ENCODE measurements around the gene ADCY2. TPM values are rescaled to one million over a fixed set of nuclear protein-coding genes. Genes with fewer than 3 reads are reported as not detected.

The ADCY2 gene
- total RNA-seq, 2 donors from 2014 or later: 8.3 to 15.1 TPM

DNA sequence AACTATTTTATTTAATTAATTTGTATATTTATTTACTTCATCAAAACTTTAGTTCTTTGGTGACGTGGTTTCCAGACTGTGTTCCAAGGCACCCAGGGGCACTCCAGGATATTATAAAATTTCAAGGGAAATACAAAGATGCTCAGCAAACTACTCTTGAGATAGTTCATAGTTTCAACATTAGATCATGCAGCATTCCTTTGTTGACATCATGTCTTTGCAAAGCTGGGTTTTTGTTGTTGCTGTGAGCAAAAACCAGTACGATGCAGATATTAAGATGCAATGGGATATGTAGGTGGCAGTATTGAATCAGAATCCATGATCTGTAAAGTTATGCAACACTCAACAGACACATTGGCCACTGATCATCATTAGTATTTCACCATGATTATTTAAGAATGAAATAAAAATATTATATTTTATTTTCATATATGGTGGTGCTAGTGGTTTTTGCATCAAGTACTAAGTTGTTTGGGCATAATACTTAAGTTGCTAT is 219.7 kb downstream of the ADCY2 start:
- DNase-seq (ENCODE audit: low spot score): no peak
- intact Hi-C loops (cut with DNase I): no loop called here

DNA sequence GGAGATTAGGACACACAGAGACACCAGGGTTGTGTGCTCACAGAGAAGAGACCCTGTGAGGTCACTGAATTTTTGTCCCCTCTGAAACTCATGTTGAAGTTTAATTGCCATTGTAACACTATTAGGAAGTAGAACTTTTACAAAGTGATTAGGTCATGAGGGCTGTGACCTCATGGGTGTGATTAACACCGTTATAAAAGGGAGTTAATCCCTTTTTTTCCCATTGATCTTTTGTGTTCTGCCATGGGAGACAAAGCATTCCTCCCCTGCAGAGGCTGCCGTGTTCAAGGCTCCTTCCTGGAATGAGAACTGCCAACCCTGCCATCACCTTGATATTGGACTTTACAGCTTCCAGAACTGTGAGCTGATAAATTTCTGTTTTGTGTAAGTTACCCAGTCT is 221.0 kb downstream of the ADCY2 start:
- intact Hi-C loops (cut with DNase I): no loop called here
- DNase-seq (ENCODE audit: low spot score): no peak

DNA sequence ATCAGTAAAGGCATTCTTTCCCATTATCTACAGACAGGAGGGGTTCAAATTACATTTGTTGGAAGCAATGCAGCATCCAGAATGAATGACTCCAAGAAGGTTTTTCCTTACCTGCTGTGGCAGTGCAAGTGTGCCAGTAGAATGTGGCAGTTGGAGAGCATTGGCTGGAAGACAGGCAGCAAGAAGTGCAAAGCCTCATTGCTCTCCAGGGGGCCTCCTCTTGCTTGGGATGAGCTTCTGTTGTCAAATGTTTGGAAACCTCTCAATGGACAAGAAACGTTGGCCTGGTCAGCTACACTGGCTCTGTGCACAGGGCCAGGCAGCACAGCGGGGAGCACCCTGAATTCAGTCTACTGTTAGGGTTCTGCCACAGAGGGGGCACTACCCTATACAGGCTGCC is 226.6 kb downstream of the ADCY2 start:
- intact Hi-C loops (cut with DNase I): no loop called here
- no peak for DNase-seq (ENCODE audit: low spot score)

GRCh38 chr5:7625740-7626139 is 229.8 kb downstream of the ADCY2 start:
- intact Hi-C loops (cut with DNase I): no loop called here
- no peak for DNase-seq (ENCODE audit: low spot score)

DNA sequence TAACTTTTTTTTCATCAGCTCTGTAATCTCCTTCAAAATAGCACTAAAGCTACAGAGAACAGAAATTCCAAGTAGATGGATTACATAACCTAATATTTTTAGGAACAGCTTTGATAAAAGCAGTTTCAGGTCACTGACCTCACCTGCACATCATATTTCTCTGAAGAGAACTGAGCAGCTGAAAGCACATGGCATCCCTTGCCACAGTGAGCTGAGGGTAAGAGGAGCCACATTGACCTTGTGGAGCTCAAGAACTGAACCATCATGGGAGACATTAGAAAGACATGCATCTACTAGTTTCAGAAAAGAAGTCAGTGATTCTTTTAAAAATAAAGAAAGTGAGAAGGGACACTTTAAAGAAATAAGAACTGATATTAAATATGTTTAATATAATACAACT is 232.3 kb downstream of the ADCY2 start:
- DNase-seq (ENCODE audit: low spot score): no peak
- intact Hi-C loops (cut with DNase I): no loop called here

DNA sequence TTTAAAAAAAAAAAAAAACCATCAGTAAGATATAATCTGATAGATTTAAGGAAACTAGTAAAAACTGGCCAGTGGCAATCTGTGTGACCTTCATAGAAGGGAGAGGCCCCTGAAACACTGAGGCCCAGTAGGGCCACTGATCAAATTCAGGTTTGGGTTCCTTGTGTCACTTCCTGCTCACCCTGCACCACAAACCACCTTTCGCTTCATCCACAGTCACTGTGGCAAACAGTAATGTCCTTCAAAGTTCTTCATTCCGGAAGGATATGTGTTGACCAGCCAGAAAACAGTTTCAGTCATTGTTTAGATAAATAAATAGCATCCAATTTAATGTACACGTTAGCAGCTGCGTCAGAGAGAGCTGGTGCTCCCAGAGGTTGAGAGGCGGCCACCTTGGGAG is 232.9 kb downstream of the ADCY2 start:
- intact Hi-C loops (cut with DNase I): no loop called here
- DNase-seq (ENCODE audit: low spot score): no peak

GRCh38 chr5:7629561-7629960 is 233.6 kb downstream of the ADCY2 start:
- DNase-seq (ENCODE audit: low spot score): no peak
- intact Hi-C loops (cut with DNase I): no loop called here

GRCh38 chr5:7634837-7635236 is 238.9 kb downstream of the ADCY2 start:
- intact Hi-C loops (cut with DNase I): no loop called here
- DNase-seq (ENCODE audit: low spot score): no peak

GRCh38 chr5:7638456-7638855 is 242.5 kb downstream of the ADCY2 start:
- intact Hi-C loops (cut with DNase I): no loop called here
- no peak for DNase-seq (ENCODE audit: low spot score)

DNA sequence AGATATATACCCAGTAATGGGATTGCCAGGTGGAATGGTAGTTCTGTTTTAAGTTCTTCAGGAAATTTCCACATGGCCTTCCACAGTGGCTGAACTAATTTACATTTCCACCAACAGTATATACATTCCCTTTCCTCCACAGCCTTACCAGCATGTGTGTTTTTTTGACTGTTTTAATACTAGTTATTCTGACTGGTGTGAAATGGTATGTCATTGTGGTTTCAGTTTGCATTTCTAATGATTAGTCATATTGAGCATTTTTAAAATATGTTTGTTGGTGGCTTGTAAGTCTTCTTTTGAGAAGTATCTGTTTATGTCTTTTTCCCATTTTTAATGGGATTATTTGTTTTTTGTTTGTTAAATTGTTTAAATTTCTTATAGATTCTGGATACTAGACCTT is 246.1 kb downstream of the ADCY2 start:
- DNase-seq (ENCODE audit: low spot score): no peak
- intact Hi-C loops (cut with DNase I): no loop called here

DNA sequence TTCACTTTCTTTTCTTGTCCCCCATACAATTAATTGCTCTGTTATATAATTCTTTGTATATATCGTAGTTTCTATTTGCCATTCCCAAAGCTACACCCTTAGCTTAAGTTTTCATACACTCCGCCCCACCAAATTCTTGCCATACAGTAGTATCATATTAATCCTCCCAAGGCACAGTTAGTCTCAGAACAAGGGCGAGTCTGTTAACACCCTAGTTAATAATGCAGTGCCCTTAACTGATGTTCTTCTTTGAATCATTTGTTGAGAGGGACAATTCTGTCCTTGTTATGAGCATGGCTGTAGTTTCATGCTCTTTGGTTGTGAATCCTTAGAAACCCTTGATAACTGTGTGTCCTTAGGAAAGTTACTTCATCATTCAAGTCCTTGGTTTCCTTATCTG is 248.8 kb downstream of the ADCY2 start:
- intact Hi-C loops (cut with DNase I): no loop called here
- DNase-seq (ENCODE audit: low spot score): no peak

DNA sequence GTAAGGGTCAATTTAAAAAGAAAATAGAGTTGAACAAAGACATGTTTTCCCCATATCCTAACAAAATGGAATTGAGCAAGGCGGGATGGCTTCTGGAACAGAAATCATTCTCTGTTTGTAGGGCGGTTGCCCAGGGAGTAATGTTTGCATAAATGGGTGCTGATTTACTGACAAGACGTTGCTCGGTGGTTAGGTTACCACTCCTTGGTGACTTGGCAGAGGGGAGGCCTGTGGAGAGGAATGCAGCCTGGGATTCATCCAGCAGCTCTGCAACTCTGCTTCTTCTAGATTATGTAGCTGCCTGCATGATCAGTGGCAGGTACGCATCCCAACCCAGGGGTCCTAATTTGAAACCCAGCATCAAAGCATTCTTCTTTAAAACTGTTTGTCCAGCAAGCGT is 254.8 kb downstream of the ADCY2 start:
- intact Hi-C loops (cut with DNase I): no loop called here

GRCh38 chr5:7653046-7653445 is 257.1 kb downstream of the ADCY2 start:
- DNase-seq (ENCODE audit: low spot score): no peak
- intact Hi-C loops (cut with DNase I): no loop called here

More for the DNA sequence above, 254.8 kb downstream of the ADCY2 start:
- DNase-seq (ENCODE audit: low spot score): no peak

- intact Hi-C loops (cut with DNase I): no loop called here
- DNase-seq (ENCODE audit: low spot score): no peak
These were observed 261.2 kb downstream of the ADCY2 start for GRCh38 chr5:7657153-7657552.

DNA sequence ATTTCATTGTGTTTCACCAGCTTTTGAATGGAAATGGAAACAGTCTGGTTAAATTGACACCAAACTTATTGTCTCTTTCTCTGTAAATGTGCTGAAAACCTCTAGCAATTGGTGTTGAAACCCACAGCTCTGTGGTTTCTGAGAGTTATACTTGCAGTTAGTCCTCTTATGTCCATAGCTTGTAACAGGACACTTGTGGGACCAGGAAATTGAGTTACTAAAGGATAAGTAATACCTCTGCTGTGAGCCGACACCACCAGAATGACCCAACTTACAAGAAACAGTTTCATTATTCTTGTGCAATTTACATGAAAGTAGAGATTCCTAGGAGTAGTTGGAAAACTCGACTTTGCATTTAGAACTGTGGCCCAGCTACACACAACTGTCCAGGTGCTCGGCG is 263.5 kb downstream of the ADCY2 start:
- intact Hi-C loops (cut with DNase I): no loop called here
- DNase-seq (ENCODE audit: low spot score): no peak

GRCh38 chr5:7662289-7662688 is 266.4 kb downstream of the ADCY2 start:
- intact Hi-C loops (cut with DNase I): no loop called here
- no peak for DNase-seq (ENCODE audit: low spot score)

DNA sequence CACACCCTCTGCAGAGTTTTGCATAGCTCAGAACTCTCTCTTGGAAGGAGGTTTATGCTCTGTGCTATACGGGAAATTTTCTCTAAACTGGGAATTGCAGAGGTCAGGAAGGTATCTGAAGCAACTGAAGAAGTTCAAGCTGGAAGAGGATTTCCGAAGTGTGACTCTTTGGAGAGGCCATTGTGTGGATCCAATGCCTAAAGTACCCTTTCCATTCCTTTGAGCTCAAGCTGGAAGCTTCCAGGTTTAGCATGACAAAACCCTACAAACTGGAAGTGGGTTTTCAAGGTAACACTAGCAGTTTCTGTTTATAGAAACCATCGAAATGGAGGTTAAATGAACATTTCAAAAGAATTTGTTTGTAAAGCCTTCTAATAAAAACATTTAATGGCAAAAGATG is 267.9 kb downstream of the ADCY2 start:
- intact Hi-C loops (cut with DNase I): no loop called here
- DNase-seq (ENCODE audit: low spot score): no peak

- DNase-seq (ENCODE audit: low spot score): no peak
- intact Hi-C loops (cut with DNase I): no loop called here
These were observed 268.3 kb downstream of the ADCY2 start for GRCh38 chr5:7664208-7664607.

- no peak for DNase-seq (ENCODE audit: low spot score)
- intact Hi-C loops (cut with DNase I): no loop called here
These were observed 271.4 kb downstream of the ADCY2 start for GRCh38 chr5:7667216-7667767.

GRCh38 chr5:7668161-7668560 is 272.2 kb downstream of the ADCY2 start:
- no peak for DNase-seq (ENCODE audit: low spot score)
- intact Hi-C loops (cut with DNase I): no loop called here

DNA sequence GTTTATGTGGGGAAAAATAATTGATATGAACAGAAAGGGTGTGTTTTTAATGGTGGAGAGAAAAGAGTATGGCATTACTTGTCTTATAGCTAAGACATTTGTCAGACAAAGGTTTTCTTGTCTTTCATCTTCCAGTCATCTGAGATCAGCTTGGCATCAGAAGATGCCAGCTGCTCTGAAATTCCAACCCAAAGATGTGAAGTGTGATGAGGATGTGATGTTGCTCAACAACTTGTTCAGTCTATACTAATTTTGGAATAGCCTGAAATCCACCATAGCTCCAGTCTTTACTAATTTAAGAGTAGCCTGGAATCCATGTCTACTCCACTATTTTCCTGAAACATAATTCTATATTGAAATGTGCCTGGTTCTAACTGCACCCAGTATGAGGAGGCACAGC is 272.7 kb downstream of the ADCY2 start:
- intact Hi-C loops (cut with DNase I): no loop called here
- no peak for DNase-seq (ENCODE audit: low spot score)

- no peak for DNase-seq (ENCODE audit: low spot score)
- intact Hi-C loops (cut with DNase I): no loop called here
These were observed 275.5 kb downstream of the ADCY2 start for GRCh38 chr5:7671381-7671993.
